DMS 273 treated with DMSO at 0.1 percent for 48 hours (cell line): Measurements from ENCODE around the gene ABHD12.
"Not testable (repeated sequence)": the region's sequence is repeated elsewhere in the genome, so short reads cannot be mapped to it uniquely, and the experiment has no call there.

Experiments used
- DNase-seq: peaks from one replicate; lab custom pipeline; 2025; lab: John Stamatoyannopoulos, UW

The ABHD12 gene

DNA sequence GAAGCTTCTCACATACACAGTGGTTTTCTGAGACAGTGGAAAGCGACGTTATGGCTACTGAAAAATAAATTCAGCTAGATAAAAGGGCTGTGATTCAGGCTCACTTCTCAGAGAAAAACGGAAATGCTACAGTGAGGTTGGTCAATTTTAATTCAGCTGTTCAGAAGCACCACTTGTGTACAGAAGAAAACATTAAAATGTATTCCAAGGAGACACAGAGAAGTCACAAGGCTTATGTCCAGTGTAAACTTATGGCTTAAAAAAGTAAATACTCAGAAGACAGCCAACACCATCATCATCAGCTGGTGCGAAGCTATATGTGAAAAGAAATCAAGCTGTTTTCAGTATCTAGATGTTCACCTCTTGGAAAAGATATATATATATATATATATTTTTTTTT, 68.6 kb downstream of the ABHD12 start:
- DNase-seq: no peak

DNA sequence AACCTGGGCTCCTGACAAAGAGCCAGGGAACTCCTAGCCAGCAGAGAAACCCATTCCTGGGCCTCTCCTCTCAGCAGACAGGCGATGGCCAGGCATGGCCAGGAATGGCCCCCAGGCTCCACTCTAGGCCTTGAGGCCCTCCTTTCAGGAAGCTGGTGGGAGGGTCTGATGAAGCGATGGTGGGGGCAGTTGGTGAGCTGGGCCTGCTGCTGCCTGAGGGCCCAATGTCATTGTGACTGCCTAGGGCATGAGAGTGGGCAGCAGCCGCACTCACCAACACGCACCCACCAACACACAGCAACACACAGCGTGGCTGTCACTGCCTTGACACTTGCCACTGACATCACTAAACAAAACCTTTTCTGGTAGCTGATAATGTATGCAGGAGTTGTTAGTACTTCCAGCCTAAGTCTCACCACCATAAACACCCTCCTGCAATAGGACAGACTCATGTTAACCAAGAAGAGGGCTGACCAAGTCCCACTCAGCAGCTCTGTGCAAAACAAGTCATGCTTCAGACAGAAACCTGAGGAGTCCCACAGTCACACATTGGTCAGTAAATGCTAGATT, 69.3 kb downstream of the ABHD12 start:
- no peak for DNase-seq

DNA sequence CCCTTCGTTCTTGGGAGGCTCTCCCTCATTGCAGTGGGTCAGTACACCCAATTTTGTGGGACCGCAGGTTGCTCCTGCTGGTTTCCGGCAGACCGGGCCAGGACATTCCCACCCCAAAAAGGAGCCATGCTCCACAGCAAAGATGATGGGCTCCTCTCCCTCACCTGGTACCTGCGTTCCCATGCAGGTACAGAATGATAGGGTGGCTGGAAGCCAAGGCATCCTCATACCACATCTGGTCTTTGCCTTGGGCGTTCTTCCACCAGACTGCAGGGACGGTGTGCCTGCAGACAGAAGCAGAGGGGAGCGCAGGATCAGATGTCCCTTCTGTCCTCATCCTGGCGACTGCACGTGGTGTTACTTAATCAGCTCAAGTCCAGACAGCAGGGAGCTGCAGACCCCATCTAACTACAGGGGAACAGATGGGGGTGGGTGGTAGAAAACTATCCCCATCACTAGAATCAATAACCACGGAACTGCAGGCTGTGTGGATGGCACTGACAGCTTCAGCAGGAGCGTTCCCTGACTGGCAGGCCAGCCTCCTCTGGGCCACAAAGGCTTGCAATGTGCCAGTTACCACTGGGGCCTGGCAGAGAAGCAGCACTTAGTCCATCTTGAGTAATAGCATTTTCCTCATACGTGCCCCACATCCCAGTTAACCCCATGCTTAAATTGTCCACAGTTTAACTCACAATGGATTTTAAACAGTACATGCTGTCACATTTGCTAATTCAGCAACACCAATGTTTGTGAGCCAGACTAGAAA, 70.4 kb downstream of the ABHD12 start:
- no peak for DNase-seq

DNA sequence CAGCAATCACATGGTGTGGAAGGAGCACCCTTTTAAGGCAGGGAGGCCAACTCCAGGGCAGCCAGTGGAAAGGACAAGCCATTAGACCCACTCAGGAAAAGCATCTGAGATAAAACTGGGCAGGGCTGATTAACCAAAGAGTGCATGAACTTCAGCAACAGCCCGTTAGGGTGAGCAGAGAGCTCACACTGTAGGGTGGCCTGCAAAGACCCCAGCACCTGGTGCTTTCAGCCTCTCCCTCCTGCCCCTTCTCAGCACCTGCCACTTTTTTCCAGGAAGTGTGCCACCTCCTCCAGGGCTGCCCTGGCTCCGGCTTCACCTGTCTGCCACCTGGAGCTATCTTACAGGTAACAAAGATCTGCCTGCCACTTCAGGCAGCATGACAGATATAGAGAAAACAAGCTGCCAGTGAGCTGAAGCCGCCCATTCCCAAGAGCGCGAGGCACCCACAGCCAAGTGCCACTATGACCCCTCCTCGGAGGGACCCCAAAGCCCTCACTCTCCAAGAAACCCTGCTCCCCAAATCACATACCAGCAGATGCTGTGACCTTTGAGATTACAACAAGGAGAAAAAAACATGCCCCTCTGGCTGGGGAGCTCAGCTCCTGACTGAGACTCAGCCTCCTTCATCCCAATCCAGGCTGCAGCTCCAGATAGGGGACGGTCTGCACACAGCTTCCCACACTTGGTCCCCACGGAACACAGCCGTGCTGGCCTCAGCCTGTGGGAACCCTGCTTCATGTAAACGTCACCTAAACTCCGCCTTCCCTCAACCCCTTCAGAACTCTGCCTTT, 71.2 kb downstream of the ABHD12 start:
- DNase-seq: no peak

DNA sequence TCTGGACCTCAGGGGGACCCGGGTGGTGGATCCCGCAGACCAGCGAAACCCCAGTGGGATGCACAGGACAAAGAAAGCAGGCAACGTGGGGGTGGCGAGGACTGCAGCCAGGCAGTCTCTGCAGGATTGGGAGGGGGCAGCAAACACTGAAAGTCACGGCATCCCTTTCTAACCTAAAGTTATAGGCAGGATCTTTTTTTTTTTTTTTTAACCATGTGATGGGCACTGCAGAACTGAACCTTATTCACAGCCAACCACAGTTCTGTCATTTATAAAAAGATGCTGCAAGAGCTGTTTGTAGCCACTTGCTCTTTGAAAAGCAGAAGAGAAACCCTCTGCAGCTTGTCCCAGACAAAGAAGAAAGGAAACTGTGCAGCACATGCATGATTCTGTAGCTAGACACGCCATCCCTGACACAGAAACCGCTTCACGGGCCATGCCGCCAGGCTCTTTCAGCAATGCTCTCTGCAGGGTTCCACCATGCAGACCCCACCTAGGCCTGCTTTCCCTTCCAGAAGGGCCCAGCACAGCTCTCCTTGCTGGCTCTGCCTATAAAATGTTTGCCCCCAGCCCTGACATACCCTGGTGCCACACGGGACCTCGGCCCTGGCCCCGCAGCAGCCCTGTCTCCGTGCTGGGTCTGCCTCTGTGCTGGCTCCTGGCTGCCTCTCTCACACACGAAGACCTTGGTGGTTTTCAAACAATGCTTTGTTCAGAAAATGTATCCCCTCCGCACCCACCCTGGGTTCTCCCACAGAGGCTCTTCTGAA, 72.0 kb downstream of the ABHD12 start:
- DNase-seq: no peak

DNA sequence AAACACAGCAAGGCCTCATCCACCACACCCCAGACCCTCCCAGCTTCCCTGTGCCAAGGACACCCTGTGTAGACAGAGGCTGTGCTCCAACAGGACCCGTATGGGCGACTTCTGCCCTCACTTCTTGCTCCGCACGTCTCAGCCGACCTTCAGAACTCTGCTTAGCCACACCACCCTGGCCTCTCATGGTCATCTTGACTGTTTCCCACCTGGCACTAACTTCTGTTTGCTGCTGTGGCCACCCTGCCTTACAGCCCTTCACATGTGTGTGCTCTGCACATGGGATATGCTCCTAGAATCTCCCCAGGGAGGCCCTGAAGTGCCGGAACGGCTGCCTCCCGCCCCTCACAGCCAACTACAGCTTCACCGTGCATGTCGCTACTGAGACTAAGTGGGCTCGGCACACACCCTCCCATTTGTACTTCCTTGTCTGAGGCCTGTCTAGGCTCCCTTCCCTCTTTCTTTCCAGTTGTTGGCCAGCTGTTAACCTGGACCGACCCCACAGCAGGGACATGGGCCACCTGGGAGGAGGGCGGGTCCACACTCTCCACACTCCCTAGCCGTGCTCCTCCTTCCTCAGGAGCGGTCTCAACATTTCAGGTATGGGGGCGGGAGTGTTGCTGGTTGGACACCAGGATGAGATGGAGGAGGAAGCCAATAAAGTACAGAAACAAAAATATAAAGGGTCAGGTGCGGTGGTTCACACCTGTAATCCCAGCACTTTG, 73.1 kb downstream of the ABHD12 start:
- DNase-seq: no peak

DNA sequence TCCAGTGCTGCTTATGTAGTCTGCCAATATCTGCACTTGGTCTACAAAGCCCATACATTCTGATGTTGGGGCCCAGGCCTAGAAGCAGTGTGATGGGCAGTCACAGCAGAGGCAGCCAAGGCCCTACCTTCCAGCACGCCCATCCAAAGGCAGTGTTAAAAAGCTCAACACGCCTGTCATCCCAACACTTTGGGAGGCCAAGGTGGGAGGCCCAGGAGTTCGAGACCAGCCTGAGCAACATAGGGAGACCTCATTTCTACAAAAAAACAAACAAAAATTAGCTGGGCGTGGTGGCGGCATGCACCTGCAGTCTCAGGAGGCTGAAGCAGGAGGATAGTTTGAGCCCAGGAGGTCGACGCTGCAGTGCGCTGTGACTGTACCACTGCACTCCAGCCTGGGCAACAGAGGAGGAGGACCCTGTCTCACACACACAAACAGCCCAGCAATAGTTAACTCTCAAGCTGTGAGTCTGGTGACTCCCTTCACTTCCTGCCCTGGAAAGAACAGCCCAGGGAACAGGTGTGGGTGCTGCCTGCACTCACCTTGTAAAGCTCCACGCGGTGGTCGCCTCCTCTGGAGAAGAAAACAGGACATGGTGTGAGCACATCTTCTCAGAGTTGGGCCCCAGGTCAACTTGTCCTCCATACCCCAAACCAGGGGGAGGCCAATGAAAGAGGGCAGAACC, 74.0 kb downstream of the ABHD12 start:
- DNase-seq: no peak

DNA sequence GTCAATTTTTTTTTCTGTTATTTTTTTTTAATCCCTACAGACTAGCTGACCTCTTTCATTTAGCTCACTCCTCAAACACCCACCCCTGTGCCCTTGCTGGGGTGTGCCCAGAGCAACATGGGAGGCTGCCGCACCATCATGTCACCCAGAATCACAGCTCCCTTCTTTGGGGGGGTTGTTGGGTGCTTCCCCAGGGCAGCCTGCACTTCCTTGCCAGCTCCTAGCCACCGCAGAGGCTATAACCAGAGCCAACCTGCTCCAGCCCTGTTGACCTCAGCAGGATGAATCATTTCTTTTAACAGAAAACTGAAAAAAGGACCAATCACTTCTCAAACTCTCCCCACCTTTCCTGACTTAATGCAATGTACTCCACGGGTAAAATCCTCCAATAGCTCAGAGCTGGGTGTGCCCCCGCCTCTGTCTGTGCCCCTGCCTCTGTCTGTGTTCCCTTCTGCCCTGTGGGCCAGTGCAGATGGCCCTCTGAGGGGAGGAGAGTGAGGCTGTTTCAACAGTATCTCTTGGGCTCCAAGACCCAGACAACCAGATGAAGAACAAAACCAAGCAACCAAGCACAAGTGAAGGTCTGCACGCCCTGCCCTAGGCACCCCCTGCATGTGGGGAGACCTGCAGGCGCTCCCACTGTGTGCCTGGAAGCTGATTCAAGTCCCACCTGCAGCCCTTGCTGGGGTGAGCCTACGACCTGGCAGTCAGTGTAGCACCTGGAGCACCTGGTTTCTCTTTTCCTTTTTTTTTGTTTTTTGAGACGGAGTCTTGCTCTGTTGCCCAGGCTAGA, 75.0 kb downstream of the ABHD12 start:
- no peak for DNase-seq

DNA sequence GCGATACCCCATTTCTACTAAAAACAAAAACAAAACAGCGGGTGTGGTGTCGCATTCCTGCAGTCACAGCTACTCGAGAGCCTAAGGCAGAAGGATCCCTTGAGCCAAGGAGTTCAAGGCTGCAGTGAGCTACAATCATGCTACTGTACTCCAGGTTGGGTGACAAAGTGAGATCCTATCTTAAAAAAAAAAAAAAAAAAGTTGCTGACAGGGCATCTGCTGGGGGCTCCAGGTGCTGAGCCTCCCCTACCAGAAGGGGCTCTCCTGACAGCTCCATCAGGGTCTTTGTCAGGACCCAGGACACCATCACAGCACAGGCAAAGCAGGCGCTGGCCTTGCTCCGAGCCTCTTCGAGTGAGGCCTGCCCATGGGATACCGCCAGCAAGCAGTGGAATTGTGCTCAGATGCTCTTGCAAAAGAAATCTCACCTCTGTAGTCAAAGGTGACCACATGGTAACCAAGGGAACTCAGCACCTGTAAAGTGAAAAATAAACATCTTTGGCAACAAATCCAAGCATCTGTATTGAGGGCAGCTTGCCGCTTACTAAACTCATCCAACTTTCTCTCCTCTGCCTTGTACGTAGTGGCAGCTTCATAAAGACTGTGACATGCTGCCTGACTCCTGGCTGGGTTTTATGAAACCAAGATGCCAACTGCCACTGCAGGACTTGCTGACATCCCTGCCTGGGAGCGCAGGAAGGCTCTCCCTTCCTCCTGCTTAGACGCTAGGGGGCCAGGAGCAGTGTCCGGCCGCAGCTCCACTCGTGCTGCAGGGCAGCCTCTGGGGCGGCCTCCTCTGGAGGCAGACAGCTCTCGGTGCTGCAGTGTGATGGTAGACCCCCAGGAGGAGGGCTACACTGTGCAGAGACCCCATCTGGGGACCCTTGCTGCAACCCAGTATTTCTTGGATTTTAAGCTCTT, 75.9 kb downstream of the ABHD12 start:
- no peak for DNase-seq

DNA sequence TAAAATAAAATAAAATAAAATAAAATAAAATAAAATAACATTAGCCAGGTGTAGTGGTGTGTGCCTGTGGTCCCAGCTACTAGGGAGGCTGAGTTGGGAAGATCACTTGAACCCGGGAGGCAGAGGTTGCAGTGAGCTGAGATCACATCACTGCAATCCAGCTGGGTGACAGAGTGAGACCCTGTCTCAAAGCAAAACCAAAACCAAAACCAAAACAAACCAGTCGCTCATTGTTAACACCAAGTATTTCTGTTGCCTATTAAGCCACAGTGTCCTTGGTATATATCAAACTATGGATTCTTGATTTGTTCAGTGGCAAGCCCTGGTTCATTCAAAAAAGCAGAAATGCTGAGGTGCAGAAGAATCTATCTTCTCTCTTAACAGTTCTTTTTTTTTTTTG, 77.0 kb downstream of the ABHD12 start:
- DNase-seq: no peak

DNA sequence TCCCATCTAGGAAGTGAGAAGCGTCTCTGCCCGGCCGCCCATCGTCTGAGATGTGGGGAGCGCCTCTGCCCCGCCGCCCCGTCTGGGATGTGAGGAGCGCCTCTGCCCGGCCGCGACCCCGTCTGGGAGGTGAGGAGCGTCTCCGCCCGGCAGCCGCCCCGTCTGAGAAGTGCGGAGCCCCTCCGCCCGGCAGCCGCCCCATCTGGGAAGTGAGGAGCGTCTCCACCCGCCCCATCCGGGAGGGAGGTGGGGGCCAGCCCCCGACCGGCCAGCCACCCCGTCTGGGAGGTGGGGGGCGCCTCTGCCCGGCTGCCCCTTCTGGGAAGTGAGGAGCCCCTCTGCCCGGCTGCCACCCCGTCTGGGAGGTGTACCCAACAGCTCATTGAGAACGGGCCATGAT, 77.9 kb downstream of the ABHD12 start:
- not testable (repeated sequence) for DNase-seq

DNA sequence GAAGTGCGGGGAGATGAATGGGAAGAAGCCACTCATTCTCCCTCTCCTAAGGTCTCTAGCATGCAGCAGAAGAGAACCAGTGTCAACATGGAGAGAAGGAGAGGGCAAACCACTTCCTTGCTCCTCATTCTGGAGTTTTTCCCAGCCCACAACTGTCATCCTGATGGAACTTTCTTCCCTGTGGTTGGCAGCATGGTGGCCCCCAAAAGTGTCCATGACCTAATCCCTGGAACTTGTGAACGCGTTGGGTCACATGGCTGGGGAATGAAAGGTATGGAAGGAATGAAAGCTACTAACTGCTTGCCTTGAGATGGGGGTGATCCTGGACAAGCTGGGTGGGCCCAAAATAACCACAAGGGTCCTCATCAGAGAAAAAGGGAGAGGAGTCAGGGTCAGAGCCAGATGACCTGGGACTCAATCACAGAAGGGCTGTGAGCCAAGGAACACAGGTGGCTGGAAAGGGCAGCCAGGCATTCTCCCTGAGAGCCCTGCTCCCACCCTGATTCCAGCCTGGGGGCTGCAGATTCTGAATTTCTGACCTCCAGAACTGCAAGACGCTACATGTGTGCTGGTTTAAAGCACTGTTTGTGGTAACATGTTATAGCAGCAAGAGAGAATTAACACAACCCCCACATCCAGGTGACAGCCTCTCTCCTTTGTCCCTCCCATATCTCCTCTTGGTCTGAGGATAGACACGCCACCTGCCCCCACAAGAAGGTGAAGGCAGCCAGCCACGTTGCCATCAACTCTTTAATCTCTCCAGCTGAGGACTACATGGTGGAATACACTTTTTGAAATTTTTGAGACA, 79.5 kb downstream of the ABHD12 start:
- no peak for DNase-seq

DNA sequence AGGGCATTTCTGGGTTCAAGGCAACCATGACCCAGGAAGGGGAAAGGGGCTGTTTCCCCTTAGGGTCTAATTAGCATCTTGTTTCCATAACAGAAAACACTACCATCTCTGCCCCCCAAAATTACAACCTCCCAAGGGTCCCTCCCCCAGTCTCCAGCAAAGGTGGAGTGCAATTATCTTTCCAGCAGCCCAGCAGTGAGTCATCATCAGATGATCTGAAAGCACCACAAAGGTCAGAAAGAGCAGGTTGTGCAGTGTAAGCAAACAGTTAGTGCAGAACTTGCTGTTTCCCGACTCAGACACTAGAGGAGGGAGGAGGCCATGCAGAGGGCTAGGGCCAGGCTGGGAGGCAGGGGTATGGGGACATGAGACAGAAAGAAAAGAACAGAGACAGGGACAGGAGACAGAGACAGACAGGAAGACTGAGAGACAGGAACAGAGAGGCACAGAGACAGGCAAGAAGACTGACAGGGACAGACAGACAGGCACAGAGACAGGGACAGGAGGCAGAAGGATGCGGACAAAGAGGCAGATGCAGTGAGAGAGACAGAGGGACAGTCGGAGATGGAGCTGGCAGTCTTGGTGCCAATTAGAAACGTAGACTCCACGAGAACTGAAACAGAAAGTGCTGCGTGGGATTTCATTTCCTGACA, 80.2 kb downstream of the ABHD12 start:
- peak; percentile 39 for DNase-seq

DNA sequence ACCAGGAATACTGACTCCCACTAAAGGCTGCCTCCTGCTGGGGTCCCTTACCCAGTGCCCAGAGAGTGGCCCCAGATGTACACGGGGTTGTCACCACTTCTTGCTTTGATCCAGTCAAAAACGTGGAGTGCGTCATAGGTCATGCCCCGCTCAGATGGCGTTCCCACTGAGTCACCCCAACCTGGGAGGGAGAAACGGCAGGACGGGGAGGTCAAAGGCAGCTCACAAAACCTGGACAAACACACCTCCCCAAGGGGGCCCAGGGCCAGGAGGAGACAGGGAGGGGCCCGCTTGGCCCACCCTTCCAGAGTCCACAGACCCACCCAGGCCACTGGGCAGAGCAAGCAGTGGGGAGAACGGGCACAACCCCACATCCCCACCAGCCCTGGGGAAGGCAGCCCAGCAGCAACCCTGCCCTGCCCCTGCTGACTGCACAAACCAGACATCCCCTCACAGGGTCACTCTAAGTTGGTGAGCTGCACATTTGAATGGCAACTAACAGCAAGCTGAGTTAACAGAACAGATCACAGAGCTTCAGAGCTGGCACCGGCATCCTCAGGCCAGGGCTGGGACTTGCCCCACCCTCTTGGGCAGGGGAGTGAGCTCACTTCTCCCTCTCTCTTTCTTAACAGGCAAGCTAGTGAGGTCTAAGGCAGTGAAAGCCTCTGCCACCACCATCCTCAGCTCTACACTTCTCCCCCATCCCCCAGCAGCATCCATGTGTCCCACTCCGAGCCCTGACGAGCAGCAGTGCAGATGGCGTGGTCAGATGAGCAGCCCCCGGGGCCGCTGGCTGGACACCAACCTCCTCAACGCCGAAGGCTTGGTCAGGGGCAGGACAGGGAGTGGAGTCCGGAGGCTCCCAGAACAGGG, 81.0 kb downstream of the ABHD12 start:
- no peak for DNase-seq

DNA sequence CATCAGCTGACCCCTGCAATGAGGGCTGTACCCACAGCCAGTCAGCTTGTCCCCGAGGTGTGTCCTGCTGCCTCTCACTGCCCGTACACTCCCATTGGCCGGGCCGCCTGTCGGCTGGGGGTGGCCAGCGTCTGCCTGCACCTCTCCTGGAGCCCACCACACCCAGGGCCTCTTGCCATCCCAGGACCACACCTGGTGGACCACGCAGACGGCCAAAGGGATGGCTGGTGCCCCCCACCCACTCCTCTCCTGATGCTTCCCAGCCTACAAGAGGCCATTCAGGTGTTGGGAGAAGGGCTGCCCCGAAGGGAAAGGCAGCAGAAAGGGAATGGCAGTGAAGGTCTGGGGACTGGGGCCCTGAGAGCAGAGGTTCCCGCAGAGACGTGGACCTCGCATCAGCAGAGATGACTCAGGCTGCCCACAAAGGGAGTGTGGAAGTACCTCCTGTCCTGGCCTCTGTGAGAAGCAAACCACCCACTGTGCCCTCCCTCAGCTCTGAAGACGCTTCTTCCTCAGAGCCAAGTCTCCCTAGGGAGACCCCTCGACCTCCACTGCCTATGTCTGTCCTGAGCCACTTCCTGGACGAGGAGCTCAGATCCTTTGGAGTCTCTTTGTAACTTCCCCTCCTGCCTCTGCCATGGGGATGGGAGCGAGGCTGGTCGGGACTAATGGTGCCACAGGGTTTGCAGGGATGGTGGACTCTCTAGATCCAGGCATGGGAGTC, 81.8 kb downstream of the ABHD12 start:
- no peak for DNase-seq

DNA sequence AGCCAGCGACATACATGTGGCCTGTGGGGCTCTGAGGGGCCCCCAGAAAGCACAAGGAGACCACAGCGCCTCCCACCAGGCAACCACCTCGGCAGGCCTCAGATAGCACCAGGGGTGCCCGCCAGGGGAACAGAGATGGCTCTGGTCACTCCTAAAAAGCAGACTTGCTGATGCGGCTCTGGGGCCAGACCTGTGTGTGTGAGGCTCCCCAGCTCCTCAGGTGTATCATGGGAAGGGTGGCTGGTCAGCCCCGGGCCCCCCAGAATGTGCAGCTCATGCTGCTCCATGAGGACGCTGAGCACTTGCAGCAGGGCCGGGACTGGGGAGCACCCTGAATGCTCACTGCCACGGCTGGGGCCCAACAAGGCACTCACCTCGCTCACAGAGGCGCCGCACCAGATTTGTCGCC, 82.5 kb downstream of the ABHD12 start:
- no peak for DNase-seq
